ENCODE results near the gene TCF19.

- TF ChIP-seq, protein P1, sequence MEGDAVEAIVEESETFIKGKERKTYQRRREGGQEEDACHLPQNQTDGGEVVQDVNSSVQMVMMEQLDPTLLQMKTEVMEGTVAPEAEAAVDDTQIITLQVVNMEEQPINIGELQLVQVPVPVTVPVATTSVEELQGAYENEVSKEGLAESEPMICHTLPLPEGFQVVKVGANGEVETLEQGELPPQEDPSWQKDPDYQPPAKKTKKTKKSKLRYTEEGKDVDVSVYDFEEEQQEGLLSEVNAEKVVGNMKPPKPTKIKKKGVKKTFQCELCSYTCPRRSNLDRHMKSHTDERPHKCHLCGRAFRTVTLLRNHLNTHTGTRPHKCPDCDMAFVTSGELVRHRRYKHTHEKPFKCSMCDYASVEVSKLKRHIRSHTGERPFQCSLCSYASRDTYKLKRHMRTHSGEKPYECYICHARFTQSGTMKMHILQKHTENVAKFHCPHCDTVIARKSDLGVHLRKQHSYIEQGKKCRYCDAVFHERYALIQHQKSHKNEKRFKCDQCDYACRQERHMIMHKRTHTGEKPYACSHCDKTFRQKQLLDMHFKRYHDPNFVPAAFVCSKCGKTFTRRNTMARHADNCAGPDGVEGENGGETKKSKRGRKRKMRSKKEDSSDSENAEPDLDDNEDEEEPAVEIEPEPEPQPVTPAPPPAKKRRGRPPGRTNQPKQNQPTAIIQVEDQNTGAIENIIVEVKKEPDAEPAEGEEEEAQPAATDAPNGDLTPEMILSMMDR (IDR thresholded peaks at IDR 0.05) = no peak
- TF ChIP-seq POLR2A (IDR thresholded peaks at IDR 0.05) = no peak
Measured at GRCh38 chr6:31190488-31190887, 32.1 kb downstream of the TCF19 start.
